Coronary artery (tissue), 2 donors: ENCODE data around the gene CDH2.

Source experiments
- DNase-seq: peaks from one replicate; pipeline ENCODE4 v3.0.0-alpha.2; 2017; ENCODE audit warnings: low spot score
- H3K27ac ChIP-seq, 2 donors: fragments of 200-600 bp; sonication (generic); one replicate each; pipeline ENCODE4 v1.5.1; 2016 to 2019
- H3K4me3 ChIP-seq: fragments of 200-600 bp; sonication (generic); 2 replicates; pipeline ENCODE4 v1.5.1; 2016; ENCODE audit warnings: mild to moderate bottlenecking, moderate library complexity
- CTCF ChIP-seq: fragments of 200-600 bp; sonication (generic); IDR thresholded peaks from one replicate; pipeline ENCODE4 v1.5.1; 2019; ENCODE audit warnings: antibody characterized with exemption

CDH2 gene

GRCh38 chr18:28009589-28009988, 167.3 kb downstream of the CDH2 start:
- DNase-seq: no peak
- Histone ChIP-seq H3K4me3 (no peak overlapping the region), H3K27ac (no peak overlapping the region)
- TF ChIP-seq CTCF: no peak

DNA sequence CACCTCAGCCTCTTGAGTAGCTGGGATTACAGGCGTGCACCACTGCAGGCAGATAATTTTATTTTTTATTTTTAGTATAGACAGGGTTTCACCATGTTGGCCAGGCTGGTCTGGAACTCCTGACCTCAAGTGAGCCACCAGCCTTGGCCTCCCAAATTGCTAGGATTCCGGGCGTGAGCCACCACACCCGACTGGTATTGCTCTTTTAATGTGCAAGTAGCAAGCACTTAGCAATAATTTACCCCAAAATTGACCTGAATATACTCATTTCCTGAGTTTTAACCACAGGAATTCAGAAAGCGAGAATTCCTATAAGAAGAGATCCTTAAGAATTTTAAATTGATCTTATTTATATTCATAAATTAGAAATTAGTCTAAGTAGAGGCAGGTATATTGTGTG, 169.1 kb downstream of the CDH2 start:
- Histone ChIP-seq H3K4me3 (no peak overlapping the region), H3K27ac (no peak overlapping the region)
- DNase-seq: no peak
- no peak for TF ChIP-seq CTCF

- no peak for TF ChIP-seq CTCF
- H3K27ac ChIP-seq: no peak overlapping the region
- H3K4me3 ChIP-seq: no peak overlapping the region
- DNase-seq: no peak
These were observed 171.8 kb downstream of the CDH2 start for GRCh38 chr18:28005164-28005563.

DNA sequence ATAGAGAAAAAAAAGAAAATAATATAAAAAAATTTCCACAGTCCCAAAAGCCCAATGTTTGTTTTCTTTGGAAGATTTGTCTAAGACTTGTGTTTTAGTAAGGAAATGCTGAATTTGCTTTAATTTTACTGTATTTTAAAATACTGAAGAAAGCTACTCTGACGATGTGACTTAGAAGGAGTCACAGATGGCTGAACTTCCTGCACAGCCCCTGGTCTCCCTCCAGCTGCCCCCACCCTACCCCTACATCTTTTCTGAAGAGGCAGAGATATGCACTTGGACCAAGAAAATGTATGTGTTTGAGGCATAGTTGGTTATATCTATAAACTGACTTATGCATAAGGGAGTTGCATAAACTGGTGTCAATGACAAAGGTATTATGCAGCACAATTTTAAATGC, 172.3 kb downstream of the CDH2 start:
- Histone ChIP-seq H3K4me3 (no peak overlapping the region), H3K27ac (no peak overlapping the region)
- no peak for DNase-seq
- no peak for TF ChIP-seq CTCF

DNA sequence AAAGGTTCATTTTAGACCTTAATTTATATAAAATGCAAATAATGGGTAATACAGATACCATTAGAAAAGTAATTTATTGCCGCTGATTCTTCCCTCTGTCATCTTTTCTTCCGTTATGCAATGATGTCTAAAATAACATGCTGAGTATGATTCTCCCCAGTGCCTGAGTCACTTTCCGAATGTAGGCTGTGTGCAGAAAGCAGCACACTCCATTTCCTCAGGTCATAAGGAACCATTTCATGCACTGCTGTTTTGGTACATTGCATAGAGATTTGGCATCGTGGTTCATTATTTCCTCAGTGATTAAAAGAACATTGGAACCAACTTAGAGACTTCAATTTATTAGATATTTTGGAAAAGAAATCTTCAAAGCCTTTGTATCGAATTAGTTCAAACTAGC, 173.5 kb downstream of the CDH2 start:
- no peak overlapping the region for H3K27ac ChIP-seq
- no peak for DNase-seq
- no peak for TF ChIP-seq CTCF
- H3K4me3 ChIP-seq: no peak overlapping the region

DNA sequence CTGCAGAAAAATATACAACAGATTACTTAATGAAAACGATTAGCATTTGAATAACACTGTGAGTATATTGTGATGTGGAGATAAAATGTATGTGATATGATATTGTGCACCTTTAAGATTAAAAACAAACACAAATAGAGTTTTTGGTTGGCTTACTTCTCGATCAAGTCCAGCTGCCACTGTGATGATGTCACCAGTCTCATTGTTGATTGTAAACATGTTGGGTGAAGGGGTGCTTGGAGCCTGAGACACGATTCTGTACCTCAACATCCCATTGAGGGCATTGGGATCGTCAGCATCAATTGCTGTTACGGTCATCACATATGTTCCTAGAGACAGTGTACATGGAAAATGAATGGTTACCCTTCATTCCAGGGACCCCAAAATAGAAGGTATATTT, 174.1 kb downstream of the CDH2 start:
- DNase-seq: no peak
- Histone ChIP-seq H3K27ac (no peak overlapping the region), H3K4me3 (no peak overlapping the region)
- TF ChIP-seq CTCF: no peak

- no peak for DNase-seq
- TF ChIP-seq CTCF: no peak
- no peak overlapping the region for H3K27ac ChIP-seq
These were observed 180.1 kb downstream of the CDH2 start for GRCh38 chr18:27996801-27997272.

More at GRCh38 chr18:27996801-27997272, 180.1 kb downstream of the CDH2 start:
- no peak overlapping the region for H3K4me3 ChIP-seq
